GM12874 (cell line): Measurements from ENCODE around the gene NDUFAF7.

ENCODE experiments used
- CTCF ChIP-seq: IDR thresholded peaks from 2 replicates; pipeline ENCODE4 v1.5.1; 2011; ENCODE audit warnings: low read depth, mild to moderate bottlenecking, control low read depth, low read length, moderate library complexity; ENCODE audit not compliant: insufficient read depth

Gene NDUFAF7

GRCh38 chr2:37250869-37251740 is 19.6 kb downstream of the NDUFAF7 start:
- TF ChIP-seq CTCF: no peak

GRCh38 chr2:37262522-37262921 is 31.1 kb downstream of the NDUFAF7 start:
- TF ChIP-seq CTCF: no peak

- no peak for TF ChIP-seq CTCF
Observed at GRCh38 chr2:37263839-37264238, 32.4 kb downstream of the NDUFAF7 start.

- no peak for TF ChIP-seq CTCF
Observed at GRCh38 chr2:37267685-37268084, 36.2 kb downstream of the NDUFAF7 start.

GRCh38 chr2:37268111-37268510 is 36.7 kb downstream of the NDUFAF7 start:
- TF ChIP-seq CTCF: no peak

GRCh38 chr2:37271376-37272067 is 40.1 kb downstream of the NDUFAF7 start:
- no peak for TF ChIP-seq CTCF

- no peak for TF ChIP-seq CTCF
Observed at GRCh38 chr2:37274359-37274965, 43.0 kb downstream of the NDUFAF7 start.
